Tibial nerve (tissue), 4 donors: ENCODE results near the gene P2RX7. TPM values are rescaled to one million over a fixed set of nuclear protein-coding genes. Genes with fewer than 3 reads are reported as not detected.

Source experiments
- DNase-seq, 2 donors: peaks; one replicate each; pipeline ENCODE4 v3.0.0-alpha.2; 2019; ENCODE audit warnings: low spot score in 2 of 2
- H3K27ac ChIP-seq, 4 donors: fragments of 200-600 bp; sonication (generic) in 3 of 4; one replicate each; pipeline ENCODE4 v1.5.1; 2017 to 2019; ENCODE audit warnings: mild to moderate bottlenecking in 1 of 4
- H3K27me3 ChIP-seq, 2 donors: fragments of 200-600 bp; sonication (generic) in 1 of 2; one replicate each; pipeline versions ENCODE4 v1.5.1 to v1.6.0; 2017 to 2019
- H3K36me3 ChIP-seq, 3 donors: fragments of 200-600 bp; sonication (generic); one replicate each; pipeline ENCODE4 v1.5.1; 2018 to 2019
- H3K4me1 ChIP-seq, 4 donors: fragments of 200-600 bp; sonication (generic) in 3 of 4; one replicate each; pipeline ENCODE4 v1.5.1; 2017 to 2019
- H3K4me3 ChIP-seq, 4 donors: fragments of 200-600 bp; sonication (generic) in 3 of 4; one replicate each; pipeline ENCODE4 v1.5.1; 2017 to 2019; ENCODE audit warnings: mild to moderate bottlenecking in 1 of 4, moderate library complexity in 1 of 4
- H3K9me3 ChIP-seq, 4 donors: fragments of 200-600 bp; sonication (generic) in 3 of 4; one replicate each; pipeline ENCODE4 v1.5.1; 2017 to 2019
- CTCF ChIP-seq, 5 experiments: fragments of 200-600 bp in 3 of 5; fragments of 450-650 bp in 2 of 5; sonication (generic) in 3 of 5; IDR thresholded peaks; one replicate each; pipeline ENCODE4 v1.5.1; 2016 to 2019; ENCODE audit warnings: antibody characterized with exemption in 5 of 5, mild to moderate bottlenecking in 3 of 5, moderate library complexity in 2 of 5
- EP300 ChIP-seq, 2 donors: sonication (generic); formaldehyde crosslinking; IDR thresholded peaks; one replicate each; pipeline ENCODE4 v1.6.1; 2017; ENCODE audit warnings: antibody characterized with exemption in 2 of 2, mild to moderate bottlenecking in 1 of 2
- POLR2A ChIP-seq, 2 donors: fragments of 450-650 bp; IDR thresholded peaks; one replicate each; pipeline ENCODE4 v1.6.1; 2017; ENCODE audit warnings: antibody characterized with exemption in 2 of 2, mild to moderate bottlenecking in 2 of 2, moderate library complexity in 2 of 2
- WGBS, 2 donors: methylation state at CpG; one replicate each; pipeline ENCODE4 v1.1.5; 2018; 5-methylcytosine and 5-hydroxymethylcytosine counted together
- total RNA-seq, 4 donors: library from RNA; depleted of rRNA; stranded (reverse); fragments of >200 nt; gene quantifications; one replicate each; pipeline ENCODE4 v1.1.0, GENCODE V29; 2016

The P2RX7 gene
- total RNA-seq: 10 to 100 TPM in 2 of 4 donors, 1 to 10 TPM in 2; 5.2 to 13.8 (median 9.5) TPM

GRCh38 chr12:121132601-121133481 lies at the start of gene P2RX7:
P2RX7 (plus strand) TSS chr12:121132876; CDS start chr12:121132971, 95 bp downstream.
- 0 to 1% methylated on average over 21 to 25 of the region's 25 CpGs for WGBS, 2 donors
- H3K27me3 ChIP-seq: no peaks in the 10 kb centered on the region
- peak within 1 kb of the TSS; percentile 61 to 93 (median 86) for H3K27ac ChIP-seq
- H3K4me3 ChIP-seq: peak within 1 kb of the TSS; percentile 43 to 63 (median 54)
- H3K36me3 ChIP-seq: peaks cover 0 to 4% (median 0%) of the 10 kb centered on the region in 3 donors
- DNase-seq: peak; percentile 51 to 64
- peaks cover 0 to 62% (median 26%) of the 10 kb centered on the region in 4 donors for H3K4me1 ChIP-seq
- no peaks in the 10 kb centered on the region for H3K9me3 ChIP-seq
- TF ChIP-seq CTCF (IDR thresholded peaks at IDR 0.05): peak in 2 of 5 experiments; percentile 14 to 26
- peak; percentile 41 to 83 for TF ChIP-seq POLR2A (IDR thresholded peaks at IDR 0.05)
- peak; percentile 30 to 92 for TF ChIP-seq EP300 (IDR thresholded peaks at IDR 0.05)

GRCh38 chr12:121084229-121084628 lies 48.4 kb upstream of the P2RX7 start:
- H3K4me3 ChIP-seq: no peak overlapping the region
- no peaks in the 10 kb centered on the region for H3K9me3 ChIP-seq
- no peaks in the 10 kb centered on the region for H3K36me3 ChIP-seq
- no peaks in the 10 kb centered on the region for H3K4me1 ChIP-seq
- WGBS, 2 donors: 71 to 72% methylated on average over 3 of the region's 3 CpGs
- TF ChIP-seq EP300 (IDR thresholded peaks at IDR 0.05) (no peak), POLR2A (IDR thresholded peaks at IDR 0.05) (no peak), CTCF (IDR thresholded peaks at IDR 0.05) (no peak)
- H3K27me3 ChIP-seq: no peaks in the 10 kb centered on the region
- no peak overlapping the region for H3K27ac ChIP-seq
- DNase-seq: no peak

DNA sequence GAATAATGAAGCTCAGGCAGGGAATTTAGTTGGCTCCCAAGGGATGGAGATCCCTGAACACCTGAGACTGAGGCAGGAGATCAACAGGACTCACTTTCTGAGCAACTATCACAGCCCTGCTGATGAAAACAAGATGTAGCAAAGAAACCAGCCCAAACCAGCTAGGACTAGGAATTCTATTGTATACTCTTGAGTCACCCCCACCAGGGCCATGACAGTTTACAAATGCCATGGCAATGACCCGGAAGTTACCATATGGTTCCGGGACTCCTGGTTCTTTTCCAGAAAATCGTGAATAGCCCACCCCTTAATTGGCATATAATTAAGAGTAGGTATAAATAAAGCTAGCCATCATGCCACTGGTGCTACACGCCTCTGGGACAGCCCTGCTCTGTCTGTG lies 47.6 kb upstream of the P2RX7 start:
- no peak for DNase-seq

GRCh38 chr12:121085506-121086353 lies 46.9 kb upstream of the P2RX7 start:
- Histone ChIP-seq H3K4me1 (peaks cover 0 to 6% (median 0%) of the 10 kb centered on the region in 4 donors), H3K27me3 (no peaks in the 10 kb centered on the region), H3K36me3 (no peaks in the 10 kb centered on the region), H3K27ac (no peak overlapping the region), H3K4me3 (no peak overlapping the region), H3K9me3 (no peaks in the 10 kb centered on the region)
- 91 to 95% methylated on average over 12 to 17 of the region's 17 CpGs for WGBS, 2 donors
- no peak for TF ChIP-seq POLR2A (IDR thresholded peaks at IDR 0.05)
- TF ChIP-seq CTCF (IDR thresholded peaks at IDR 0.05): no peak
- no peak for TF ChIP-seq EP300 (IDR thresholded peaks at IDR 0.05)
- no peak for DNase-seq

More for the DNA sequence above, 47.6 kb upstream of the P2RX7 start:
- no peaks in the 10 kb centered on the region for H3K4me1 ChIP-seq
- H3K27me3 ChIP-seq: no peaks in the 10 kb centered on the region
- TF ChIP-seq CTCF (IDR thresholded peaks at IDR 0.05) (no peak), EP300 (IDR thresholded peaks at IDR 0.05) (no peak), POLR2A (IDR thresholded peaks at IDR 0.05) (no peak)
- no peaks in the 10 kb centered on the region for H3K9me3 ChIP-seq
- H3K27ac ChIP-seq: no peak overlapping the region
- H3K36me3 ChIP-seq: no peaks in the 10 kb centered on the region
- WGBS, 2 donors: 79 to 92% methylated on average over 4 of the region's 4 CpGs
- no peak overlapping the region for H3K4me3 ChIP-seq
